A549 (cell line): ENCODE data around the gene ADD3.

Experiments
- BHLHE40 ChIP-seq: IDR thresholded peaks from 2 replicates; pipeline ENCODE4 v1.6.1; 2012; ENCODE audit warnings: low read depth, low read length, inconsistent platforms
- CTCF ChIP-seq: fragments of >200 bp; sonication (Bioruptor Twin); formaldehyde crosslinking; IDR thresholded peaks from 3 replicates; pipeline ENCODE4 v1.5.1; 2016

GRCh38 chr10:110109511-110109910, 101.7 kb downstream of the ADD3 start:
- no peak for TF ChIP-seq BHLHE40
- TF ChIP-seq CTCF: no peak
